Stimulated activated CD8-positive, alpha-beta memory T cell treated with anti-CD3 and anti-CD28 coated beads, Interleukin-4, amount 100 ng/mL, for 24 hours (primary cell): ENCODE data around the gene TMEFF1.
"Not testable (repeated sequence)": the region's sequence is repeated elsewhere in the genome, so short reads cannot be mapped to it uniquely, and the experiment has no call there.

ENCODE experiments used
- DNase-seq: peaks from one replicate; pipeline ENCODE4 v3.0.0-alpha.2; 2020; ENCODE audit warnings: low read depth

The TMEFF1 gene

GRCh38 chr9:100492952-100493351 lies 20.0 kb downstream of the TMEFF1 start:
- no peak for DNase-seq

- DNase-seq = no peak
These were observed 25.6 kb downstream of the TMEFF1 start for GRCh38 chr9:100498592-100498991.

- DNase-seq = no peak
These were observed 26.5 kb downstream of the TMEFF1 start for GRCh38 chr9:100499460-100499859.

- no peak for DNase-seq
These were observed 26.9 kb downstream of the TMEFF1 start for GRCh38 chr9:100499866-100500265.

GRCh38 chr9:100505564-100506159 lies 32.7 kb downstream of the TMEFF1 start:
- DNase-seq = peak; percentile 55

GRCh38 chr9:100507350-100507749 lies 34.4 kb downstream of the TMEFF1 start:
- not testable (repeated sequence) for DNase-seq

GRCh38 chr9:100511205-100511604 lies 38.3 kb downstream of the TMEFF1 start:
- DNase-seq = no peak

- DNase-seq = no peak
These were observed 42.9 kb downstream of the TMEFF1 start for GRCh38 chr9:100515578-100516494.

- DNase-seq = no peak
These were observed 48.3 kb downstream of the TMEFF1 start for GRCh38 chr9:100521282-100521681.

- no peak for DNase-seq
These were observed 52.6 kb downstream of the TMEFF1 start for GRCh38 chr9:100525563-100525962.

GRCh38 chr9:100527180-100527794 lies 54.3 kb downstream of the TMEFF1 start:
- not testable (repeated sequence) for DNase-seq

- DNase-seq = no peak
These were observed 61.5 kb downstream of the TMEFF1 start for GRCh38 chr9:100534401-100534800.

GRCh38 chr9:100540327-100540726 lies 67.4 kb downstream of the TMEFF1 start:
- DNase-seq = no peak

- no peak for DNase-seq
These were observed 76.1 kb downstream of the TMEFF1 start for GRCh38 chr9:100549048-100549447.

GRCh38 chr9:100554935-100555401 lies 82.0 kb downstream of the TMEFF1 start:
- no peak for DNase-seq

- DNase-seq = no peak
These were observed 82.5 kb downstream of the TMEFF1 start for GRCh38 chr9:100555471-100555870.

GRCh38 chr9:100557053-100557452 lies 84.1 kb downstream of the TMEFF1 start:
- DNase-seq = no peak

- no peak for DNase-seq
These were observed 88.3 kb downstream of the TMEFF1 start for GRCh38 chr9:100561256-100561655.

- no peak for DNase-seq
These were observed 94.9 kb downstream of the TMEFF1 start for GRCh38 chr9:100567856-100568255.

GRCh38 chr9:100573655-100574260 lies 100.8 kb downstream of the TMEFF1 start:
- DNase-seq = no peak

GRCh38 chr9:100575006-100575405 lies 102.1 kb downstream of the TMEFF1 start:
- DNase-seq = no peak

GRCh38 chr9:100575765-100576386 lies 102.9 kb downstream of the TMEFF1 start:
- no peak for DNase-seq
